Measurements from ENCODE around the gene CDC6. TPM values are rescaled to one million over a fixed set of nuclear protein-coding genes. Genes with fewer than 3 reads are reported as not detected.

The CDC6 gene
- total RNA-seq, 6 experiments from 2014 or later: 16.9 to 36.0 (median 31.5) TPM

- DNase-seq: no peak
- H3K4me1 Mint-ChIP-seq (ENCODE audit: low read depth): peaks cover 71% of the 10 kb centered on the region
- H3K4me3 Mint-ChIP-seq: no peak overlapping the region
- H3K27ac Mint-ChIP-seq: no peak overlapping the region
- TF ChIP-seq, protein P1, sequence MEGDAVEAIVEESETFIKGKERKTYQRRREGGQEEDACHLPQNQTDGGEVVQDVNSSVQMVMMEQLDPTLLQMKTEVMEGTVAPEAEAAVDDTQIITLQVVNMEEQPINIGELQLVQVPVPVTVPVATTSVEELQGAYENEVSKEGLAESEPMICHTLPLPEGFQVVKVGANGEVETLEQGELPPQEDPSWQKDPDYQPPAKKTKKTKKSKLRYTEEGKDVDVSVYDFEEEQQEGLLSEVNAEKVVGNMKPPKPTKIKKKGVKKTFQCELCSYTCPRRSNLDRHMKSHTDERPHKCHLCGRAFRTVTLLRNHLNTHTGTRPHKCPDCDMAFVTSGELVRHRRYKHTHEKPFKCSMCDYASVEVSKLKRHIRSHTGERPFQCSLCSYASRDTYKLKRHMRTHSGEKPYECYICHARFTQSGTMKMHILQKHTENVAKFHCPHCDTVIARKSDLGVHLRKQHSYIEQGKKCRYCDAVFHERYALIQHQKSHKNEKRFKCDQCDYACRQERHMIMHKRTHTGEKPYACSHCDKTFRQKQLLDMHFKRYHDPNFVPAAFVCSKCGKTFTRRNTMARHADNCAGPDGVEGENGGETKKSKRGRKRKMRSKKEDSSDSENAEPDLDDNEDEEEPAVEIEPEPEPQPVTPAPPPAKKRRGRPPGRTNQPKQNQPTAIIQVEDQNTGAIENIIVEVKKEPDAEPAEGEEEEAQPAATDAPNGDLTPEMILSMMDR (IDR thresholded peaks at IDR 0.05): no peak
- peaks cover 10% of the 10 kb centered on the region for H3K27me3 Mint-ChIP-seq (ENCODE audit: insufficient read depth)
- peaks cover 33% of the 10 kb centered on the region for H3K36me3 Mint-ChIP-seq (ENCODE audit: low read depth)
- H3K9me3 Mint-ChIP-seq: peaks cover 7% of the 10 kb centered on the region
Measured at GRCh38 chr17:40286473-40286872, 1.2 kb upstream of the CDC6 start.

DNA sequence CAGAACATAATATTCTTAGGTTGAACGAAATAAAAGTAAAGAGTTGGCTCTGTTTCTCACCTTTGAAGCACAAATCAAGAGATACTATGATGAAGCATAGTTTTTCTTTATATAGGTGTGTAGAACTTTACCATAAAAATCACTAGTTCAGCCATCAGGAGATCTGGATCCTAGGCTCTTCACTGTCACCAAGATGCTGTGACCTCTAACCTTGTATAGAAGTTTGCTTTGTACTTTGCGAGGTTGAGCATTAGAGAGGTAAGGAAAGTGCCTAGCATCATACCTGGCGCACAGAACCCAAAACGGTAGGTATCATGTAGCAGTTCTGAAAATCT is 553 bp upstream of the CDC6 start:
- H3K4me1 Mint-ChIP-seq (ENCODE audit: low read depth): peaks cover 65% of the 10 kb centered on the region
- H3K27ac Mint-ChIP-seq: no peak overlapping the region
- peaks cover 8% of the 10 kb centered on the region for H3K27me3 Mint-ChIP-seq (ENCODE audit: insufficient read depth)
- TF ChIP-seq, protein P1 (IDR thresholded peaks at IDR 0.05): no peak
- H3K36me3 Mint-ChIP-seq (ENCODE audit: low read depth): peaks cover 27% of the 10 kb centered on the region
- H3K9me3 Mint-ChIP-seq: peaks cover 7% of the 10 kb centered on the region
- no peak for DNase-seq
- peak overlapping the region; percentile 59 for H3K4me3 Mint-ChIP-seq

- Mint-ChIP-seq H3K27me3 (ENCODE audit: insufficient read depth) (peaks cover 10% of the 10 kb centered on the region), H3K4me3 (no peak overlapping the region), H3K9me3 (peaks cover 7% of the 10 kb centered on the region), H3K36me3 (ENCODE audit: low read depth) (peaks cover 23% of the 10 kb centered on the region), H3K27ac (peak overlapping the region; percentile 61), H3K4me1 (ENCODE audit: low read depth) (peaks cover 36% of the 10 kb centered on the region)
- DNase-seq: peak; percentile 96
- TF ChIP-seq, protein P1 (IDR thresholded peaks at IDR 0.05): peak; percentile 83
Measured at GRCh38 chr17:40290629-40291280, 3.1 kb downstream of the CDC6 start.

DNA sequence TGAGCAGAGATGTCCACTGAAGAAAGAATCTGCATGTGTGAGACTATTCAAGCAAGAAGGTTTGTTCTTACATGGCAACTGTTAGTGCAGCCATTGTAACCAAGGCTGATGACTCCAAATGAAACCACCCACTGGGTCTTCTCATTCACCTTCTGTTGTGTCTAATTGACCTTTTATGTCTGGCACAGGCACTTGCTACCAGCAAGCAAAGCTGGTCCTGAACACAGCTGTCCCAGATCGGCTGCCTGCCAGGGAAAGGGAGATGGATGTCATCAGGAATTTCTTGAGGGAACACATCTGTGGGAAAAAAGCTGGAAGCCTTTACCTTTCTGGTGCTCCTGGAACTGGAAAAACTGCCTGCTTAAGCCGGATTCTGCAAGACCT is 3.6 kb downstream of the CDC6 start:
- H3K9me3 Mint-ChIP-seq: peaks cover 7% of the 10 kb centered on the region
- peaks cover 36% of the 10 kb centered on the region for H3K4me1 Mint-ChIP-seq (ENCODE audit: low read depth)
- H3K27me3 Mint-ChIP-seq (ENCODE audit: insufficient read depth): peaks cover 10% of the 10 kb centered on the region
- no peak overlapping the region; the same call in 1 of the 2 replicates for H3K27ac Mint-ChIP-seq
- no peak overlapping the region for H3K4me3 Mint-ChIP-seq
- TF ChIP-seq, protein P1 (IDR thresholded peaks at IDR 0.05): no peak
- peaks cover 25% of the 10 kb centered on the region for H3K36me3 Mint-ChIP-seq (ENCODE audit: low read depth)
- no peak for DNase-seq

DNA sequence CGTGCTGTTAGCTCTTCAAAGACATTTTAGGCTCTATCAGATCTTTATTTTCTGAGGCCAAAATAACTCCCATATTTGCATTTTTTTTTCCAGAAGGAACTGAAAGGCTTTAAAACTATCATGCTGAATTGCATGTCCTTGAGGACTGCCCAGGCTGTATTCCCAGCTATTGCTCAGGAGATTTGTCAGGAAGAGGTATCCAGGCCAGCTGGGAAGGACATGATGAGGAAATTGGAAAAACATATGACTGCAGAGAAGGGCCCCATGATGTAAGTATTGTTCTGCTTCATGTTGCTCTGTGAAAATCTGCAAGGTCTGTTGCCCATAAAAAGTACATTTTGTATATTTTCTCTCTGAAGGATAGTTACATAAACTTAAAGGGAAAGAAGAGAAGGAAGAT is 5.7 kb downstream of the CDC6 start:
- no peak for DNase-seq
- Mint-ChIP-seq H3K9me3 (no peaks in the 10 kb centered on the region), H3K4me1 (ENCODE audit: low read depth) (peaks cover 36% of the 10 kb centered on the region), H3K27me3 (ENCODE audit: insufficient read depth) (peaks cover 4% of the 10 kb centered on the region; the same call in 1 of the 2 replicates), H3K27ac (no peak overlapping the region), H3K36me3 (ENCODE audit: low read depth) (peaks cover 19% of the 10 kb centered on the region; the same call in 1 of the 2 replicates), H3K4me3 (no peak overlapping the region)
- TF ChIP-seq, protein P1 (IDR thresholded peaks at IDR 0.05): no peak
